ENCODE data around the gene HOXB4. TPM values are rescaled to one million over a fixed set of nuclear protein-coding genes. Genes with fewer than 3 reads are reported as not detected.

The HOXB4 gene
- total RNA-seq, 1 experiment from 2014 or later: not detected

- no peak for DNase-seq
- no peak overlapping the region for H3K27ac Mint-ChIP-seq
These were observed 45.4 kb upstream of the HOXB4 start for GRCh38 chr17:48623583-48623982.

More at GRCh38 chr17:48623583-48623982, 45.4 kb upstream of the HOXB4 start:
- no peak for TF ChIP-seq CTCF (conservative IDR thresholded peaks at IDR 0.05)
- Histone ChIP-seq H3K18ac (ENCODE audit: insufficient read length, low read depth, low read length) (no peak overlapping the region), H3K4ac (ENCODE audit: low read depth, low read length) (no peak overlapping the region), H3K79me1 (ENCODE audit: insufficient read depth, low read depth, low read length, poor library complexity, severe bottlenecking) (no peaks in the 10 kb centered on the region), H2BK20ac (ENCODE audit: low read depth, low read length, poor library complexity, severe bottlenecking) (no peak overlapping the region), H3K14ac (ENCODE audit: insufficient read depth, low read length) (no peak overlapping the region), H3K23me2 (ENCODE audit: insufficient read length, low read depth, low read length, poor library complexity, severe bottlenecking) (peaks cover 5% of the 10 kb centered on the region), H4K8ac (replicated peaks; ENCODE audit: insufficient read length, low read depth, low read length) (no peak overlapping the region), H2AK5ac (ENCODE audit: insufficient read length, low read length) (no peak overlapping the region), H3K9ac (ENCODE audit: extremely low read depth, insufficient read length, low read length) (no peak overlapping the region), H3K79me2 (ENCODE audit: insufficient read depth, low read length) (no peaks in the 10 kb centered on the region), H3K4me2 (ENCODE audit: insufficient read depth, insufficient read length, low read length) (no peak overlapping the region), H3K27ac (ENCODE audit: insufficient read length, low read depth, low read length) (no peak overlapping the region), H3K27me3 (ENCODE audit: insufficient read depth, low read length) (peaks cover 98% of the 10 kb centered on the region), H2BK120ac (ENCODE audit: low read depth, low read length, poor library complexity, severe bottlenecking) (no peak overlapping the region), H3K23ac (ENCODE audit: insufficient read length, low read depth, low read length) (no peak overlapping the region), H3K4me1 (ENCODE audit: insufficient read depth, low read length) (no peaks in the 10 kb centered on the region; the same call in 1 of the 2 replicates), H4K20me1 (ENCODE audit: control insufficient read depth, insufficient read depth, insufficient read length) (no peaks in the 10 kb centered on the region), H2BK5ac (ENCODE audit: insufficient read length, low read length) (no peak overlapping the region), H3K9me3 (ENCODE audit: control insufficient read depth, low read depth, low read length) (no peaks in the 10 kb centered on the region), H2BK15ac (ENCODE audit: low read depth, low read length) (no peak overlapping the region), H3K56ac (ENCODE audit: insufficient read length, low read depth, low read length) (no peak overlapping the region), H4K5ac (ENCODE audit: insufficient read length, low read depth, low read length) (no peak overlapping the region), H3T11ph (ENCODE audit: low read length) (no peak overlapping the region), H2AFZ (ENCODE audit: low read length) (no peak overlapping the region), H2BK12ac (ENCODE audit: insufficient read length, low read depth, low read length) (no peak overlapping the region), H4K91ac (ENCODE audit: insufficient read length, low read depth, low read length) (no peak overlapping the region)
- no peak overlapping the region for H3K4me3 Mint-ChIP-seq
- H3K27me3 Mint-ChIP-seq (ENCODE audit: low read depth): peaks cover 100% of the 10 kb centered on the region
- H3K4me1 Mint-ChIP-seq: peaks cover 7 to 23% of the 10 kb centered on the region in 2 experiments
- peaks cover 0 to 2% (median 0%) of the 10 kb centered on the region in 3 experiments; a peak in 1 of 7 replicates for H3K36me3 Mint-ChIP-seq (ENCODE audit: insufficient read depth in 1 of 3, low read depth in 3 of 3)
- peaks cover 3 to 14% of the 10 kb centered on the region in 2 experiments; a peak in 3 of 5 replicates for H3K9me3 Mint-ChIP-seq
- no CpG with 5 or more reads among the region's 4 CpGs for WGBS (ENCODE audit: extremely low coverage, insufficient read length, low lambda C conversion rate)

Measured in H9 (cell line).